ENCODE data around the gene STARD13. TPM values are rescaled to one million over a fixed set of nuclear protein-coding genes. Genes with fewer than 3 reads are reported as not detected.
A peak's percentile ranks its signal among the peaks of the same experiment; 100 is the strongest.

The STARD13 gene
- total RNA-seq, 2 donors from 2014 or later, result 43.9 to 47.1 TPM

- no peak for TF ChIP-seq CTCF (IDR thresholded peaks at IDR 0.05)
- Histone ChIP-seq H3K27ac (no peak overlapping the region), H3K4me3 (no peak overlapping the region), H3K9me3 (no peaks in the 10 kb centered on the region), H3K27me3 (replicated peaks; ENCODE audit: insufficient read depth) (no peaks in the 10 kb centered on the region), H3K4me1 (ENCODE audit: control insufficient read depth in 1 of 2, low read depth in 2 of 2) (no peaks in the 10 kb centered on the region), H3K36me3 (no peaks in the 10 kb centered on the region)
- DNase-seq (ENCODE audit: low spot score), result no peak
- ATAC-seq (ENCODE audit: insufficient number of reproducible peaks, low FRiP score, low read depth), result no peak
Observed at GRCh38 chr13:33296793-33297425, 11.4 kb upstream of the STARD13 start.

GRCh38 chr13:33292712-33293111 is 7.2 kb upstream of the STARD13 start:
- TF ChIP-seq CTCF (IDR thresholded peaks at IDR 0.05), result no peak
- H3K27me3 ChIP-seq (replicated peaks; ENCODE audit: insufficient read depth), result no peaks in the 10 kb centered on the region
- peaks cover 0 to 19% of the 10 kb centered on the region in 2 donors for H3K4me1 ChIP-seq (ENCODE audit: control insufficient read depth in 1 of 2, low read depth in 2 of 2)
- no peak for DNase-seq (ENCODE audit: low spot score)
- ATAC-seq (ENCODE audit: insufficient number of reproducible peaks, low FRiP score, low read depth), result no peak
- no peaks in the 10 kb centered on the region for H3K36me3 ChIP-seq
- no peaks in the 10 kb centered on the region for H3K9me3 ChIP-seq
- H3K27ac ChIP-seq, result no peak overlapping the region
- peak overlapping the region; percentile 39 for H3K4me3 ChIP-seq

GRCh38 chr13:33290421-33290965 is 4.9 kb upstream of the STARD13 start:
- Histone ChIP-seq H3K27ac (peak overlapping the region; percentile 25 to 49), H3K9me3 (no peaks in the 10 kb centered on the region), H3K4me1 (ENCODE audit: control insufficient read depth in 1 of 2, low read depth in 2 of 2) (peaks cover 4 to 25% of the 10 kb centered on the region in 2 donors), H3K36me3 (no peaks in the 10 kb centered on the region), H3K27me3 (replicated peaks; ENCODE audit: insufficient read depth) (no peaks in the 10 kb centered on the region), H3K4me3 (no peak overlapping the region)
- no peak for TF ChIP-seq CTCF (IDR thresholded peaks at IDR 0.05)
- DNase-seq (ENCODE audit: low spot score) (no peak), ATAC-seq (ENCODE audit: insufficient number of reproducible peaks, low FRiP score, low read depth) (no peak)

GRCh38 chr13:33289966-33290365 is 4.4 kb upstream of the STARD13 start:
- TF ChIP-seq CTCF (IDR thresholded peaks at IDR 0.05), result no peak
- no peak for ATAC-seq (ENCODE audit: insufficient number of reproducible peaks, low FRiP score, low read depth)
- Histone ChIP-seq H3K36me3 (no peaks in the 10 kb centered on the region), H3K4me1 (ENCODE audit: control insufficient read depth in 1 of 2, low read depth in 2 of 2) (peaks cover 4 to 25% of the 10 kb centered on the region in 2 donors), H3K27me3 (replicated peaks; ENCODE audit: insufficient read depth) (no peaks in the 10 kb centered on the region), H3K4me3 (no peak overlapping the region), H3K9me3 (no peaks in the 10 kb centered on the region), H3K27ac (peak overlapping the region; percentile 25 to 49)
- no peak for DNase-seq (ENCODE audit: low spot score)

- no peak overlapping the region for H3K27ac ChIP-seq
- no peak for ATAC-seq (ENCODE audit: insufficient number of reproducible peaks, low FRiP score, low read depth)
Observed at GRCh38 chr13:33287142-33287882, 1.8 kb upstream of the STARD13 start.

More at GRCh38 chr13:33287142-33287882, 1.8 kb upstream of the STARD13 start:
- no peak for TF ChIP-seq CTCF (IDR thresholded peaks at IDR 0.05)
- no peak for DNase-seq (ENCODE audit: low spot score)
- Histone ChIP-seq H3K9me3 (no peaks in the 10 kb centered on the region), H3K4me3 (no peak overlapping the region), H3K4me1 (ENCODE audit: control insufficient read depth in 1 of 2, low read depth in 2 of 2) (peaks cover 22 to 49% of the 10 kb centered on the region in 2 donors), H3K27me3 (replicated peaks; ENCODE audit: insufficient read depth) (no peaks in the 10 kb centered on the region), H3K36me3 (no peaks in the 10 kb centered on the region)
